ENCODE measurements around the gene OBSCN.

The OBSCN gene

GRCh38 chr1:228209657-228210056 is 1.8 kb downstream of the OBSCN start:
- DNase-seq (ENCODE audit: low read depth) = no peak
- TF ChIP-seq, protein P1, sequence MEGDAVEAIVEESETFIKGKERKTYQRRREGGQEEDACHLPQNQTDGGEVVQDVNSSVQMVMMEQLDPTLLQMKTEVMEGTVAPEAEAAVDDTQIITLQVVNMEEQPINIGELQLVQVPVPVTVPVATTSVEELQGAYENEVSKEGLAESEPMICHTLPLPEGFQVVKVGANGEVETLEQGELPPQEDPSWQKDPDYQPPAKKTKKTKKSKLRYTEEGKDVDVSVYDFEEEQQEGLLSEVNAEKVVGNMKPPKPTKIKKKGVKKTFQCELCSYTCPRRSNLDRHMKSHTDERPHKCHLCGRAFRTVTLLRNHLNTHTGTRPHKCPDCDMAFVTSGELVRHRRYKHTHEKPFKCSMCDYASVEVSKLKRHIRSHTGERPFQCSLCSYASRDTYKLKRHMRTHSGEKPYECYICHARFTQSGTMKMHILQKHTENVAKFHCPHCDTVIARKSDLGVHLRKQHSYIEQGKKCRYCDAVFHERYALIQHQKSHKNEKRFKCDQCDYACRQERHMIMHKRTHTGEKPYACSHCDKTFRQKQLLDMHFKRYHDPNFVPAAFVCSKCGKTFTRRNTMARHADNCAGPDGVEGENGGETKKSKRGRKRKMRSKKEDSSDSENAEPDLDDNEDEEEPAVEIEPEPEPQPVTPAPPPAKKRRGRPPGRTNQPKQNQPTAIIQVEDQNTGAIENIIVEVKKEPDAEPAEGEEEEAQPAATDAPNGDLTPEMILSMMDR (conservative IDR thresholded peaks at IDR 0.05; ENCODE audit: low read depth, low read length) = no peak
- no peak overlapping the region for H3K4me3 ChIP-seq (ENCODE audit: low read length)

GRCh38 chr1:228210076-228210651 is 2.3 kb downstream of the OBSCN start:
- TF ChIP-seq, protein P1 (conservative IDR thresholded peaks at IDR 0.05; ENCODE audit: low read depth, low read length) = no peak
- no peak overlapping the region for H3K4me3 ChIP-seq (ENCODE audit: low read length)
- peak; percentile 96 for DNase-seq (ENCODE audit: low read depth)

- DNase-seq (ENCODE audit: low read depth) = no peak
- H3K4me3 ChIP-seq (ENCODE audit: low read length) = no peak overlapping the region
- TF ChIP-seq, protein P1 (conservative IDR thresholded peaks at IDR 0.05; ENCODE audit: low read depth, low read length) = no peak
These were observed 3.1 kb downstream of the OBSCN start for GRCh38 chr1:228210712-228211530.

DNA sequence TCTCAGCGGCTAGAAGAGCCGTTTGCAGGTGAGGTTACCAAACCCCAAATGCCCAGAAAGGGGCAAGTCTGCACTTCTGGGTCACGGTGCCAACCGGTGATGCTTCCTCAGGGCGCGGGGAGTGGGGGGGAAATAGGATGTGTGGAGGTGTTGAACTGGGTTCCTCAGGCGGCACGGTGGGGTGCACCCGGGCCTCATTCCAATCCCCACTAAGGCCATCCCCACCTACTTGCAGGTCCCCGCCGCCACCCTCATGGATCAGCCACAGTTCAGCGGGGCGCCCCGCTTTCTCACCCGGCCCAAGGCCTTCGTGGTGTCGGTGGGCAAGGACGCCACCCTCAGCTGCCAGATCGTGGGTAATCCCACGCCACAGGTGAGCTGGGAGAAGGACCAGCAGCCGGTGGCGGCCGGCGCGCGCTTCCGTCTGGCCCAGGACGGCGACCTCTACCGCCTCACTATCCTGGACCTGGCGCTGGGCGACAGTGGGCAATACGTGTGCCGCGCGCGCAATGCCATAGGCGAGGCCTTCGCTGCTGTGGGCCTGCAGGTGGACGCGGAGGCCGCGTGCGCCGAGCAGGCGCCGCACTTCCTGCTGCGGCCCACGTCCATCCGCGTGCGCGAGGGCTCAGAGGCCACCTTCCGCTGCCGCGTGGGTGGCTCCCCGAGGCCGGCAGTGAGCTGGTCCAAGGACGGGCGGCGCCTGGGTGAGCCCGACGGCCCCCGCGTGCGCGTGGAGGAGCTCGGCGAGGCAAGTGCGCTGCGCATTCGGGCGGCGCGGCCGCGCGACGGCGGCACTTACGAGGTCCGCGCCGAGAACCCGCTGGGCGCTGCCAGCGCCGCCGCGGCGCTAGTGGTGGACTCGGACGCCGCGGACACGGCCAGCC is 3.9 kb downstream of the OBSCN start:
- no peak for DNase-seq (ENCODE audit: low read depth)
- no peak overlapping the region for H3K4me3 ChIP-seq (ENCODE audit: low read length)
- TF ChIP-seq, protein P1 (conservative IDR thresholded peaks at IDR 0.05; ENCODE audit: low read depth, low read length) = no peak

GRCh38 chr1:228212415-228212965 is 4.6 kb downstream of the OBSCN start:
- TF ChIP-seq, protein P1 (conservative IDR thresholded peaks at IDR 0.05; ENCODE audit: low read depth, low read length) = no peak
- peak overlapping the region; percentile 63 for H3K4me3 ChIP-seq (ENCODE audit: low read length)
- no peak for DNase-seq (ENCODE audit: low read depth)

DNA sequence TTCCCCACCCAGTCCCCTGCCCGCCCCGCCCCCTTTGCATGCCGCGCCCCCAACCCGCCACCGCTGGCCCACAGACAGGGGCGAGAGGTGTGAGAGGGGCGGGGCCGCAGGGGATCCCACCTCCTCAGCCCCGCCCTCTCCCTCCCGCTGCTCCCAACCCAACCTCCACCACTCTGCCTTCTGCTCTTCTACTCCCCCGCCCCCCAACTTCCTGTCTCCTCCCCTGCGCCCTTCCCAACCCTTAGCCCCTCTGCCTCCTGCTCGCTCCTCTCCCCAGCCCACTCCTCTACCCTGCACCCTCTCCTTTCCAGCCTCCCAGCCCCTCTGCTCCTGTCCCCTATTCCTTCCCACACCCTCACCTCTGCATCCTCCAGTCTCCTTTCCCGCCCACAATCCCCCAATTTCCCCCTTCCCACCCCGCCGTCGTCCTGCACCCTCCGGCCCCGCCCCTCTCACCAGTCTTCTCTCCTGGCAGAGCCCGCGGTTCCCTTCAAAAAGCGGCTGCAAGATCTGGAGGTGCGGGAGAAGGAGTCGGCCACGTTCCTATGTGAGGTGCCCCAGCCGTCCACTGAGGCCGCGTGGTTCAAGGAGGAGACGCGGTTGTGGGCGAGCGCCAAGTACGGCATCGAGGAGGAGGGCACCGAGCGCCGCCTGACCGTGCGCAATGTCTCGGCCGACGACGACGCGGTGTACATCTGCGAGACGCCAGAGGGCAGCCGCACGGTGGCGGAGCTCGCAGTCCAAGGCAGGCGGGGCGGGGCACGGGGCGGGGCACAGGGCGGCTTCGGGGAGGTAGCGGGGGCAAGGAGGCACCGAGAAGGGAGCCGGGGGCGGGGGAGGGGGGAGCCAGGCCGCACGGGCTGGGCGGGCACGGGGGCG is 5.4 kb downstream of the OBSCN start:
- TF ChIP-seq, protein P1 (conservative IDR thresholded peaks at IDR 0.05; ENCODE audit: low read depth, low read length) = peak; percentile 57
- peak; percentile 62 for DNase-seq (ENCODE audit: low read depth)

More for the DNA sequence above, 5.4 kb downstream of the OBSCN start:
- H3K4me3 ChIP-seq (ENCODE audit: low read length) = peak overlapping the region; percentile 63

Measured in retinal pigment epithelial cell (primary cell).